Astrocyte (in vitro differentiated cells and primary cell): ENCODE results near the gene CLDN3. TPM values are rescaled to one million over a fixed set of nuclear protein-coding genes. Genes with fewer than 3 reads are reported as not detected.

Source experiments
- DNase-seq: peaks from one replicate; pipeline ENCODE4 v3.0.0-alpha.2; 2010; ENCODE audit warnings: low read depth
- FAIRE-seq: peaks from 2 replicates; lab custom pipeline; 2011; peaks lifted over from hg19 to GRCh38; lab: Jason Lieb, UNC
- H2AFZ ChIP-seq: 2 replicates; pipeline ENCODE4 v1.6.0; 2012; ENCODE audit warnings: low read depth, low read length, inconsistent platforms
- H3K27ac ChIP-seq: 2 replicates; pipeline ENCODE4 v1.5.1; 2011; ENCODE audit warnings: low read depth, low read length, inconsistent platforms
- H3K27me3 ChIP-seq: 2 replicates; pipeline ENCODE4 v1.6.0; 2011; ENCODE audit warnings: low read length, inconsistent platforms; ENCODE audit not compliant: insufficient read depth
- H3K36me3 ChIP-seq: 2 replicates; pipeline ENCODE4 v1.5.1; 2011; ENCODE audit warnings: low read length, inconsistent platforms; ENCODE audit not compliant: insufficient read depth
- H3K4me1 ChIP-seq: 2 replicates; pipeline ENCODE4 v1.5.1; 2011; ENCODE audit warnings: low read length, inconsistent platforms; ENCODE audit not compliant: insufficient read depth
- H3K4me2 ChIP-seq: 2 replicates; pipeline ENCODE4 v1.6.0; 2012; ENCODE audit warnings: low read length, inconsistent platforms
- H3K4me3 ChIP-seq: 2 replicates; pipeline ENCODE4 v1.5.1; 2011; ENCODE audit warnings: low read depth, mild to moderate bottlenecking, low read length, inconsistent platforms; ENCODE audit not compliant: insufficient read depth
- H3K79me2 ChIP-seq: 2 replicates; pipeline ENCODE4 v1.6.0; 2012; ENCODE audit warnings: mild to moderate bottlenecking, low read length, inconsistent platforms; ENCODE audit not compliant: insufficient read depth
- H3K9ac ChIP-seq: 2 replicates; pipeline ENCODE4 v1.6.0; 2012; ENCODE audit warnings: mild to moderate bottlenecking, low read length, inconsistent platforms
- H3K9me3 ChIP-seq: 2 replicates; pipeline ENCODE4 v1.5.1; 2012; ENCODE audit warnings: low read depth, mild to moderate bottlenecking, low read length, inconsistent platforms; ENCODE audit not compliant: insufficient read depth
- H4K20me1 ChIP-seq: 2 replicates; pipeline ENCODE4 v1.6.0; 2012; ENCODE audit warnings: low read length, inconsistent platforms; ENCODE audit not compliant: insufficient read depth
- H3K27ac Mint-ChIP-seq: one replicate; pipeline ENCODE4 v1.8.0; 2021; ENCODE audit warnings: mild to moderate bottlenecking, mixed read lengths; ENCODE audit not compliant: unreplicated experiment
- H3K27me3 Mint-ChIP-seq: one replicate; pipeline ENCODE4 v1.8.0; 2021; ENCODE audit warnings: low read depth, mixed read lengths; ENCODE audit not compliant: unreplicated experiment
- H3K36me3 Mint-ChIP-seq: one replicate; pipeline ENCODE4 v1.8.0; 2021; ENCODE audit warnings: low read depth, mixed read lengths; ENCODE audit not compliant: unreplicated experiment
- H3K4me1 Mint-ChIP-seq: one replicate; pipeline ENCODE4 v1.8.0; 2021; ENCODE audit warnings: low read depth, mixed read lengths; ENCODE audit not compliant: unreplicated experiment
- H3K4me3 Mint-ChIP-seq: one replicate; pipeline ENCODE4 v1.8.0; 2021; ENCODE audit warnings: mild to moderate bottlenecking, moderate library complexity, mixed read lengths; ENCODE audit not compliant: unreplicated experiment
- H3K9me3 Mint-ChIP-seq: one replicate; pipeline ENCODE4 v1.8.0; 2021; ENCODE audit warnings: mild to moderate bottlenecking, mixed read lengths; ENCODE audit not compliant: unreplicated experiment
- EZH2 ChIP-seq: IDR thresholded peaks from 2 replicates; pipeline ENCODE4 v1.6.1; 2012; ENCODE audit warnings: mild to moderate bottlenecking, low read length, inconsistent platforms; ENCODE audit not compliant: insufficient read depth
- total RNA-seq: library from RNA; stranded (reverse); gene quantifications from 2 replicates; pipeline ENCODE4 v1.2.1, GENCODE V29; 2021
- TF ChIP-seq, protein P1 (sequence below): IDR thresholded peaks from 2 replicates; pipeline ENCODE4 v1.5.1; 2011; ENCODE audit warnings: low read depth, mild to moderate bottlenecking, inconsistent platforms, low read length, moderate library complexity; ENCODE audit not compliant: insufficient read depth

CLDN3 gene
- total RNA-seq, 1 donor from 2014 or later = 0.68 TPM

GRCh38 chr7:73815436-73815835 lies 45.4 kb upstream of the CLDN3 start:
- H3K36me3 ChIP-seq = no peaks in the 10 kb centered on the region
- H3K4me2 ChIP-seq = no peak overlapping the region
- H3K27ac Mint-ChIP-seq = no peak overlapping the region
- H3K9ac ChIP-seq = no peak overlapping the region
- H3K27me3 Mint-ChIP-seq = peaks cover 10% of the 10 kb centered on the region
- no peaks in the 10 kb centered on the region for H3K4me1 Mint-ChIP-seq
- no peaks in the 10 kb centered on the region for H3K27me3 ChIP-seq
- no peaks in the 10 kb centered on the region for H3K79me2 ChIP-seq
- no peak overlapping the region for H3K27ac ChIP-seq
- H3K4me3 Mint-ChIP-seq = no peak overlapping the region
- TF ChIP-seq EZH2 = no peak
- TF ChIP-seq, protein P1, sequence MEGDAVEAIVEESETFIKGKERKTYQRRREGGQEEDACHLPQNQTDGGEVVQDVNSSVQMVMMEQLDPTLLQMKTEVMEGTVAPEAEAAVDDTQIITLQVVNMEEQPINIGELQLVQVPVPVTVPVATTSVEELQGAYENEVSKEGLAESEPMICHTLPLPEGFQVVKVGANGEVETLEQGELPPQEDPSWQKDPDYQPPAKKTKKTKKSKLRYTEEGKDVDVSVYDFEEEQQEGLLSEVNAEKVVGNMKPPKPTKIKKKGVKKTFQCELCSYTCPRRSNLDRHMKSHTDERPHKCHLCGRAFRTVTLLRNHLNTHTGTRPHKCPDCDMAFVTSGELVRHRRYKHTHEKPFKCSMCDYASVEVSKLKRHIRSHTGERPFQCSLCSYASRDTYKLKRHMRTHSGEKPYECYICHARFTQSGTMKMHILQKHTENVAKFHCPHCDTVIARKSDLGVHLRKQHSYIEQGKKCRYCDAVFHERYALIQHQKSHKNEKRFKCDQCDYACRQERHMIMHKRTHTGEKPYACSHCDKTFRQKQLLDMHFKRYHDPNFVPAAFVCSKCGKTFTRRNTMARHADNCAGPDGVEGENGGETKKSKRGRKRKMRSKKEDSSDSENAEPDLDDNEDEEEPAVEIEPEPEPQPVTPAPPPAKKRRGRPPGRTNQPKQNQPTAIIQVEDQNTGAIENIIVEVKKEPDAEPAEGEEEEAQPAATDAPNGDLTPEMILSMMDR = no peak
- no peak overlapping the region for H3K4me3 ChIP-seq
- H4K20me1 ChIP-seq = no peaks in the 10 kb centered on the region
- no peaks in the 10 kb centered on the region for H3K9me3 ChIP-seq
- FAIRE-seq (no peak), DNase-seq (no peak)
- no peaks in the 10 kb centered on the region for H3K36me3 Mint-ChIP-seq
- peaks cover 6% of the 10 kb centered on the region for H3K9me3 Mint-ChIP-seq
- H3K4me1 ChIP-seq = no peaks in the 10 kb centered on the region
- no peak overlapping the region for H2AFZ ChIP-seq

GRCh38 chr7:73812996-73813395 lies 42.9 kb upstream of the CLDN3 start:
- Mint-ChIP-seq H3K4me1 (no peaks in the 10 kb centered on the region), H3K27ac (no peak overlapping the region), H3K36me3 (no peaks in the 10 kb centered on the region), H3K27me3 (peaks cover 10% of the 10 kb centered on the region), H3K9me3 (peaks cover 6% of the 10 kb centered on the region), H3K4me3 (no peak overlapping the region)
- Histone ChIP-seq H3K9me3 (no peaks in the 10 kb centered on the region), H3K9ac (no peak overlapping the region), H3K27ac (no peak overlapping the region), H3K36me3 (no peaks in the 10 kb centered on the region), H2AFZ (no peak overlapping the region), H4K20me1 (no peaks in the 10 kb centered on the region), H3K4me2 (no peak overlapping the region), H3K4me3 (no peak overlapping the region), H3K79me2 (no peaks in the 10 kb centered on the region), H3K4me1 (no peaks in the 10 kb centered on the region), H3K27me3 (no peaks in the 10 kb centered on the region)
- DNase-seq = no peak
- FAIRE-seq = no peak
- TF ChIP-seq EZH2 = no peak
- TF ChIP-seq, protein P1 = no peak

DNA sequence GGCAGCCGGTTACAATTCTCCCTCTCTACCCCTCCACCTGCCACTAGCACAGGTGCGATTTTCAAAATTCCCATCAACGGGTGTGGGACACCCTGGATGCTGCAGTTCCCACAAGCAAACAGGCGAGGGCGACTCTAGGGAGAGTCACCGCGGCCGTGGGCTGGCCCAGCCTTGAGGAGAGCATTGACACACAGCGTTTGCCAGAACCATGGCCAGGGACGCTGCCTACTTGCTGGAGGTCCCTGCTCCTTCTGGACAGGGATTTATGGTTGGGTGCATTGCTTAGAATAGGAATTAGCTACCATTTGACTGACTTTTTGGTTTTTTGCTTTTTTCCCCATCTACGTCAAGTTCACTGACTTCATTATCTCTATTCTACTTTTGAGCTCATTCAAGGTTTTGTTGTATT lies 41.7 kb upstream of the CLDN3 start:
- DNase-seq (peak; percentile 20), FAIRE-seq (no peak)
- Histone ChIP-seq H3K27me3 (no peaks in the 10 kb centered on the region), H3K9ac (no peak overlapping the region), H4K20me1 (no peaks in the 10 kb centered on the region), H3K27ac (no peak overlapping the region), H3K4me3 (no peak overlapping the region), H3K36me3 (no peaks in the 10 kb centered on the region), H3K9me3 (no peaks in the 10 kb centered on the region), H3K4me1 (no peaks in the 10 kb centered on the region), H2AFZ (no peak overlapping the region), H3K79me2 (no peaks in the 10 kb centered on the region), H3K4me2 (no peak overlapping the region)
- peaks cover 10% of the 10 kb centered on the region for H3K27me3 Mint-ChIP-seq
- no peak for TF ChIP-seq EZH2
- TF ChIP-seq, protein P1 = peak; percentile 69
- peaks cover 6% of the 10 kb centered on the region for H3K9me3 Mint-ChIP-seq
- H3K27ac Mint-ChIP-seq = no peak overlapping the region
- H3K4me3 Mint-ChIP-seq = no peak overlapping the region
- no peaks in the 10 kb centered on the region for H3K36me3 Mint-ChIP-seq
- H3K4me1 Mint-ChIP-seq = no peaks in the 10 kb centered on the region
